ENCODE measurements around the gene GPR137.

GPR137 gene

GRCh38 chr11:64334764-64335735 lies 49.4 kb downstream of the GPR137 start:
- Histone ChIP-seq H3K9me2 (replicated peaks; ENCODE audit: control insufficient read depth, low read length) (no peaks in the 10 kb centered on the region), H3K9me3 (ENCODE audit: control insufficient read depth, insufficient read depth, low read length) (no peaks in the 10 kb centered on the region), H3K27me3 (ENCODE audit: control insufficient read depth, low read length) (no peaks in the 10 kb centered on the region), H3K4me2 (ENCODE audit: low read length) (peak overlapping the region; percentile 58), H3K79me2 (ENCODE audit: control insufficient read depth, low read length) (peaks cover 16% of the 10 kb centered on the region), H3F3A (ENCODE audit: control insufficient read depth, insufficient read depth) (peaks cover 9% of the 10 kb centered on the region), H3K4me3 (ENCODE audit: low read length) (peak overlapping the region; percentile 22; the same call in 1 of the 2 replicates), H4K20me1 (ENCODE audit: control insufficient read depth, insufficient read depth, low read depth, low read length) (peaks cover 3% of the 10 kb centered on the region; the same call in 1 of the 2 replicates), H3K4me1 (ENCODE audit: control insufficient read depth, low read length) (peaks cover 60% of the 10 kb centered on the region), H3K27ac (ENCODE audit: low read depth, low read length) (peak overlapping the region; percentile 60), H3K36me3 (ENCODE audit: control insufficient read depth, low read length) (peaks cover 27% of the 10 kb centered on the region)
- TF ChIP-seq EZH2phosphoT487 (IDR thresholded peaks at IDR 0.05; ENCODE audit: borderline replicate concordance, low read length) (no peak), CTCF (IDR thresholded peaks at IDR 0.05; ENCODE audit: low read depth, low read length, poor library complexity, severe bottlenecking) (no peak)

- peaks cover 9% of the 10 kb centered on the region for H3F3A ChIP-seq (ENCODE audit: control insufficient read depth, insufficient read depth)
- no peaks in the 10 kb centered on the region for H3K9me2 ChIP-seq (replicated peaks; ENCODE audit: control insufficient read depth, low read length)
- no peak overlapping the region for H3K4me3 ChIP-seq (ENCODE audit: low read length)
- H3K36me3 ChIP-seq (ENCODE audit: control insufficient read depth, low read length) = peaks cover 33% of the 10 kb centered on the region
- peaks cover 16% of the 10 kb centered on the region for H3K79me2 ChIP-seq (ENCODE audit: control insufficient read depth, low read length)
- TF ChIP-seq CTCF (IDR thresholded peaks at IDR 0.05; ENCODE audit: low read depth, low read length, poor library complexity, severe bottlenecking) (no peak), EZH2phosphoT487 (IDR thresholded peaks at IDR 0.05; ENCODE audit: borderline replicate concordance, low read length) (no peak)
- no peaks in the 10 kb centered on the region for H3K27me3 ChIP-seq (ENCODE audit: control insufficient read depth, low read length)
- peaks cover 11% of the 10 kb centered on the region; the same call in 1 of the 2 replicates for H4K20me1 ChIP-seq (ENCODE audit: control insufficient read depth, insufficient read depth, low read depth, low read length)
- H3K4me2 ChIP-seq (ENCODE audit: low read length) = no peak overlapping the region
- H3K4me1 ChIP-seq (ENCODE audit: control insufficient read depth, low read length) = peaks cover 66% of the 10 kb centered on the region
- no peaks in the 10 kb centered on the region for H3K9me3 ChIP-seq (ENCODE audit: control insufficient read depth, insufficient read depth, low read length)
- H3K27ac ChIP-seq (ENCODE audit: low read depth, low read length) = no peak overlapping the region
Observed at GRCh38 chr11:64337538-64338249, 52.0 kb downstream of the GPR137 start.

- Histone ChIP-seq H4K20me1 (ENCODE audit: control insufficient read depth, insufficient read depth, low read depth, low read length) (peaks cover 11% of the 10 kb centered on the region; the same call in 1 of the 2 replicates), H3K4me1 (ENCODE audit: control insufficient read depth, low read length) (peaks cover 66% of the 10 kb centered on the region), H3K4me2 (ENCODE audit: low read length) (peak overlapping the region; percentile 86), H3K36me3 (ENCODE audit: control insufficient read depth, low read length) (peaks cover 40% of the 10 kb centered on the region), H3K79me2 (ENCODE audit: control insufficient read depth, low read length) (peaks cover 16% of the 10 kb centered on the region), H3K27ac (ENCODE audit: low read depth, low read length) (peak overlapping the region; percentile 87), H3K4me3 (ENCODE audit: low read length) (peak overlapping the region; percentile 81), H3F3A (ENCODE audit: control insufficient read depth, insufficient read depth) (peaks cover 9% of the 10 kb centered on the region), H3K9me3 (ENCODE audit: control insufficient read depth, insufficient read depth, low read length) (no peaks in the 10 kb centered on the region), H3K9me2 (replicated peaks; ENCODE audit: control insufficient read depth, low read length) (no peaks in the 10 kb centered on the region), H3K27me3 (ENCODE audit: control insufficient read depth, low read length) (no peaks in the 10 kb centered on the region)
- no peak for TF ChIP-seq CTCF (IDR thresholded peaks at IDR 0.05; ENCODE audit: low read depth, low read length, poor library complexity, severe bottlenecking)
- TF ChIP-seq EZH2phosphoT487 (IDR thresholded peaks at IDR 0.05; ENCODE audit: borderline replicate concordance, low read length) = no peak
Observed at GRCh38 chr11:64338716-64339115, 53.1 kb downstream of the GPR137 start.
